NCI-H2107 treated with DMSO at 0.1 percent for 48 hours (cell line): Measurements from ENCODE around the gene RAD51B.

Experiments used
- DNase-seq: peaks from one replicate; lab custom pipeline; 2025; ENCODE audit not compliant: unreplicated experiment; lab: John Stamatoyannopoulos, UW

RAD51B gene

GRCh38 chr14:68394764-68395143 lies 575.2 kb downstream of the RAD51B start:
- DNase-seq = no peak

- no peak for DNase-seq
These were observed 576.0 kb downstream of the RAD51B start for GRCh38 chr14:68395604-68396003.

DNA sequence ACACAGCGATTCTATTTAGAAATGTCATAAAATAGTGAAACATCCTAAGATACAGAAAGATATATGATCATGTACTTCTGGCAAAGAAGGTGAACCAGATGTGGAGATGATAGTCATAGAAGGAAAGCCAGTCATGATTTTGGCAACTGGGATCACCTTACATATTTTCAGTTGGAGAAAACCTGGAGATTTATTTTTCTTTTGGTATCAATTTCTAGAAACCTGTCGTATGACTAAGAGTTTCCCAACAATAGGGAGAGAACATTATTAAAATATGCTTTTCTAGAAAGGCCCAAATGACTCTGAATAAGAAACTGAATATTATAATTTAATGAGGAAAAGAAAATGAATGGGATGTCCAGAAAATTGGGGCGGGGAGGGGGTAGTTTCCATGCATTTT lies 576.9 kb downstream of the RAD51B start:
- no peak for DNase-seq

DNA sequence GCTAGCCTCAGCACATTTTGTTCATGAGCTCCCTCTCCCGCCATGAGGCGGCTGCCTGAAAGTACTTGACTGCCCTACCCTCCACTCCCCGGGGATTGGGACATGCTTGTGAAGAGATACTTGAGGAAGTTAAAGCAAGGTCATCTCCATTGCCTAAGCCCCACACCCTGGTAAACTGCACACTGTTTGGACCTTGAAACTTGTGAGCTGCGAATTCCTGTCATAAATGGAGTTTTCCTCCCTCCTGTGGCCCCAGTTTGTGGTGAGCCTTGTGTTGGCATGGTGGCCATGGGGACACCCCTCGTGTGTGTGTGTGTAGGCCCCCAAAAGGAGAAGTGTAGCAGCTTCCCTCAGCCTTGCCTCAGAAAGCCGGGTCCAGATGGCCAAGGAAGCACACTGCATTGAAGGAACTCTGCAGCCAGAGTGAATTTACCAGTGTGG lies 577.8 kb downstream of the RAD51B start:
- DNase-seq = no peak

- DNase-seq = no peak
These were observed 578.2 kb downstream of the RAD51B start for GRCh38 chr14:68397822-68398221.

GRCh38 chr14:68398370-68398769 lies 578.8 kb downstream of the RAD51B start:
- no peak for DNase-seq

GRCh38 chr14:68399971-68400370 lies 580.4 kb downstream of the RAD51B start:
- DNase-seq = no peak

- no peak for DNase-seq
These were observed 581.7 kb downstream of the RAD51B start for GRCh38 chr14:68401317-68401716.

GRCh38 chr14:68401855-68402254 lies 582.3 kb downstream of the RAD51B start:
- no peak for DNase-seq

GRCh38 chr14:68402525-68403101 lies 583.0 kb downstream of the RAD51B start:
- no peak for DNase-seq

GRCh38 chr14:68403191-68404145 lies 583.9 kb downstream of the RAD51B start:
- no peak for DNase-seq

DNA sequence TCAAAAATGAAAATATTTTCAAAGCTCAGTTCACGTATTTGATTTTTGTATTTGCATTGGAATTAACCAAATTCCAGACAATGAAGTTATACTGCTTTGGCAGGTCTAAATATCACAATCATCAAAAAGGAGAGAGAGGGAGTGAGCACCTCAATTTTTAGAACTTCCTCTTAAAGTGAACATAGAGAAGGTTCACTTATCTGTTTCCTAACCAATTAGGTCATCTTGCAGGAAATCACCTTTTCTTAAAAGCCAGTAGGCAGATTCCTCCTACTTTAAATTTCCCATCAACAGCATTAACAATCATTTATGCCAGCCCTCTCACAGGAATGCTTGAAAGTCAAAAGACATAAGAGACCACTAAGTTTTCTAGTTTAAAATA lies 584.6 kb downstream of the RAD51B start:
- DNase-seq = no peak

GRCh38 chr14:68404652-68405183 lies 585.1 kb downstream of the RAD51B start:
- DNase-seq = no peak

- no peak for DNase-seq
These were observed 586.4 kb downstream of the RAD51B start for GRCh38 chr14:68405961-68406360.

DNA sequence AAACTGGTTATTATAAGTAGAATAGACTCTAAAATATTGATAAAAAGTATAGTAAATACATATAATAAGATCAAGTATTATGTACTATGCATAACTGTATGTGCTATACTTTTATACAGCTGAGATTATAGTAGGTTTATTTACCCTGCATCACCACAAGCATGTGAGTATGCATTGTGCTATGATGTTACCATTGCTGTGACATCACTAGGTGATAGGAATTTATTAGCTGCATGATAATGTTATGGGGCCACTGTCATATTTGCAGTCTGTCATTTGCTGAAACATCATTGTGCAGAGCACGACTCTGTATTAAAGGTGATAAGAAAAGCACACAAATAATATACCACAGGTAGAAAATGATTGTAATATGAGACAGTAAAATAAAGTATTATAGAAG lies 587.7 kb downstream of the RAD51B start:
- DNase-seq = no peak

GRCh38 chr14:68407825-68408224 lies 588.2 kb downstream of the RAD51B start:
- DNase-seq = no peak

DNA sequence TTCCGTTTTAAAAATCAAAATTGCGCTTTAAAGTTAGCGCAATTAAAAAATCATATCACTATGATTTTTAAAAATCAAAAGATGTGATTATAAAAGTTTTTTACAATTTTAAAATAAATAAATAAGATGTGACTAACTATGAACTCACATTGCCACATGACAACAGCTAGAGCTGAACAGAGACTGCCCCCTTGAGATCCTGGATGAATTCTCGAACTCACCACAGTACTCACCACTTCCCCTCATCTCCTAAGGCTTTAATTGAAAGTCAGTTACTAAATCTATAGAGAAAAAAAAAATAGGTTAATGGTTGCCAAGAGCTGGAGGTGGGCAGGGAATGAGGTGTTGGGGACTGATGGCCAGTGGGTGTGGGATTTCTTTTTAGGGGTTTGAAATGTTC lies 589.1 kb downstream of the RAD51B start:
- no peak for DNase-seq

GRCh38 chr14:68409387-68409786 lies 589.8 kb downstream of the RAD51B start:
- no peak for DNase-seq

DNA sequence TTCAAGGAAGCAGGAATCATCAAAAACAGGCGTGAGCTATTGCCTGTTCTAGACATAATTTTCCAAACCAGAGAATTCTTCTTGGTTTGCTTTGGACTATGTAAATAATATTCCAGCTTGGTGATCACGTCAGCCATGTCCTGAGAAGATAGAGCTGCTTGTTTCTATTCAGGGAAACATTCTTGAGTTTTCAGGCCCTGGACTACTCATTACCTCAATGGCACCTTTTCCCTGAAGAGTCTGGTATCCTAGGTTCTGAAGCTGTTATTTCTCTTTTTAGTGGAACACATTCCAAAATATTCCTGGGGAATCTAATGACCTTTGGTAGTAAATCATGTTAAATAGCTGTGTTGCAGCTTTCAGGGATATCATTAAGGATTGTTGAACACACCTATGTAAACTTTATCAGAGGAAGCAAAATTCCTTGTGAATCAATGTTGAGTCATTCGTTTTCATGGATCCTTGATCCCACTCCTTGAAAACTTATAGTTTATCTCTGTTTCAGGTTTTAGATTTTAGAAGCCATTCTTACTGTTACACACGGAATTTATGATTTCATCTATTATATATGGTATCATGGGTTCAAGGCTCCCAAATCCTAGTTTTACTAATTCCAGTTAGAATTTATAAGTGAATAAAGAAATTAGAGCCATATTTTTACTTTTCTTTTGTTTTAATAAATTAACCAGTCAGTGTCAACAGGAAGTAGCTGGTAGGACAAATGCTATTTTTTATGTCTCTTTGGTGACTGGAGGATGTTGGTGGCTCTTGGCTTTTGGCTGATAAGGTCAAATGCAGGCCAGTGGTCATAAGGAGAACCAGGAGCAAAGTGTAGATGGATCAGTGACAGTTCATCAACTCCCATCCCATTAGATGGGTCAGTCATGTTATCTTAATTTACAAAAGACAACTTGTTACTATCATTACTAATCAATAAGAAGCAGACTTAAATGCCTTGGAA lies 593.2 kb downstream of the RAD51B start:
- DNase-seq = no peak

DNA sequence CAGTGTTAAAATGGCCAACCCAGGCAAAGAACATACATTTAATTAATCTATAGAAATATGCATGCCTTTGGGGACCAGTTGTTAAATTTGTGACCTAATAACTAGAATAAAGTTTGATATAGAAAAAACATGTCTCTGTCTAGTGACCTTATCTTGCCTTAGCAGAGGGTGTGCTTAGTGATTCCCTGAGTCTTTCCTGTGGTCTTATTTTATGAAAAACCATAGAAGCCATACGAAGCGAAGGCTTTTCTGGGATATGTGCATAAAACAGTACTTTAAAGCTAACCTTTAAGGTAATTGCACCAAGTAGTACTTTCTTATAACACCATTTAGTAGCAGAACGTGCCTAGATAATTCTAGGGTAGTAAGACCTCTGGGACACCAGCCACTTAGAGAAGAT lies 593.9 kb downstream of the RAD51B start:
- no peak for DNase-seq

DNA sequence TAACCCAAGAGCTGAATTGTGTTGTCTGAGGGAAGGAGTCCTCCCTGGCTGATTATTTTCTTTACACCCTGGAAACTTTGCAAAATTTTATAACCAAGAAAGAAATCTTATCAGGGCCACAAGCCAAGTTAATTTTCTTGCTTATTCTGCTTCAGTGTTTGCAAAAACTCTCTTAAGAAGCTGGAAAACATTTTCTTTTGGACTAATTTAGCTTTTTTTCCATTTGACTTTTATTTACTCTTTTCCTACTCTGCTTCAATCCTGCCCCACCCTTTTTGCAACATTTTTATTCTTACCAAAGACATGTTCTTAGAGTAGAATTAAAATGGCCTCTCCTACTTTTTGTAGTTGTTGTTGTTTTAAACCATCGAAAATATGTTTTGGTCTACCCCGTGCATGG lies 594.5 kb downstream of the RAD51B start:
- no peak for DNase-seq
